ENCODE measurements around the gene CACNA1H.
"Not testable (repeated sequence)": the region's sequence is repeated elsewhere in the genome, so short reads cannot be mapped to it uniquely, and the experiment has no call there.

The CACNA1H gene

GRCh38 chr16:1215574-1216295, 62.8 kb downstream of the CACNA1H start:
- no peak for DNase-seq

GRCh38 chr16:1216296-1216619, 63.4 kb downstream of the CACNA1H start:
- no peak for DNase-seq

GRCh38 chr16:1216681-1217400, 63.9 kb downstream of the CACNA1H start:
- DNase-seq: no peak

- no peak for DNase-seq
These were observed 64.6 kb downstream of the CACNA1H start for GRCh38 chr16:1217526-1217925.

GRCh38 chr16:1218061-1218929, 65.4 kb downstream of the CACNA1H start:
- no peak for DNase-seq

GRCh38 chr16:1218930-1219611, 66.2 kb downstream of the CACNA1H start:
- no peak for DNase-seq

DNA sequence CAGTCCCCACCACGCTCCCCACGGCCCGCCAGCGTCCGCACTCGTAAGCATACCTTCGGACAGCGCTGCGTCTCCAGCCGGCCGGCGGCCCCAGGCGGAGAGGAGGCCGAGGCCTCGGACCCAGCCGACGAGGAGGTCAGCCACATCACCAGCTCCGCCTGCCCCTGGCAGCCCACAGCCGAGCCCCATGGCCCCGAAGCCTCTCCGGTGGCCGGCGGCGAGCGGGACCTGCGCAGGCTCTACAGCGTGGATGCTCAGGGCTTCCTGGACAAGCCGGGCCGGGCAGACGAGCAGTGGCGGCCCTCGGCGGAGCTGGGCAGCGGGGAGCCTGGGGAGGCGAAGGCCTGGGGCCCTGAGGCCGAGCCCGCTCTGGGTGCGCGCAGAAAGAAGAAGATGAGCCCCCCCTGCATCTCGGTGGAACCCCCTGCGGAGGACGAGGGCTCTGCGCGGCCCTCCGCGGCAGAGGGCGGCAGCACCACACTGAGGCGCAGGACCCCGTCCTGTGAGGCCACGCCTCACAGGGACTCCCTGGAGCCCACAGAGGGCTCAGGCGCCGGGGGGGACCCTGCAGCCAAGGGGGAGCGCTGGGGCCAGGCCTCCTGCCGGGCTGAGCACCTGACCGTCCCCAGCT, 67.3 kb downstream of the CACNA1H start:
- no peak for DNase-seq

DNA sequence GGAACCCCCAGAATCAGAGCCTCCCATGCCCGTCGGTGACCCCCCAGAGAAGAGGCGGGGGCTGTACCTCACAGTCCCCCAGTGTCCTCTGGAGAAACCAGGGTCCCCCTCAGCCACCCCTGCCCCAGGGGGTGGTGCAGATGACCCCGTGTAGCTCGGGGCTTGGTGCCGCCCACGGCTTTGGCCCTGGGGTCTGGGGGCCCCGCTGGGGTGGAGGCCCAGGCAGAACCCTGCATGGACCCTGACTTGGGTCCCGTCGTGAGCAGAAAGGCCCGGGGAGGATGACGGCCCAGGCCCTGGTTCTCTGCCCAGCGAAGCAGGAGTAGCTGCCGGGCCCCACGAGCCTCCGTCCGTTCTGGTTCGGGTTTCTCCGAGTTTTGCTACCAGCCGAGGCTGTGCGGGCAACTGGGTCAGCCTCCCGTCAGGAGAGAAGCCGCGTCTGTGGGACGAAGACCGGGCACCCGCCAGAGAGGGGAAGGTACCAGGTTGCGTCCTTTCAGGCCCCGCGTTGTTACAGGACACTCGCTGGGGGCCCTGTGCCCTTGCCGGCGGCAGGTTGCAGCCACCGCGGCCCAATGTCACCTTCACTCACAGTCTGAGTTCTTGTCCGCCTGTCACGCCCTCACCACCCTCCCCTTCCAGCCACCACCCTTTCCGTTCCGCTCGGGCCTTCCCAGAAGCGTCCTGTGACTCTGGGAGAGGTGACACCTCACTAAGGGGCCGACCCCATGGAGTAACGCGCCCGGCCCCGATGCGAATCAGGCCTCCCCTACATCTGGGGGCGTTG, 68.1 kb downstream of the CACNA1H start:
- DNase-seq: no peak

DNA sequence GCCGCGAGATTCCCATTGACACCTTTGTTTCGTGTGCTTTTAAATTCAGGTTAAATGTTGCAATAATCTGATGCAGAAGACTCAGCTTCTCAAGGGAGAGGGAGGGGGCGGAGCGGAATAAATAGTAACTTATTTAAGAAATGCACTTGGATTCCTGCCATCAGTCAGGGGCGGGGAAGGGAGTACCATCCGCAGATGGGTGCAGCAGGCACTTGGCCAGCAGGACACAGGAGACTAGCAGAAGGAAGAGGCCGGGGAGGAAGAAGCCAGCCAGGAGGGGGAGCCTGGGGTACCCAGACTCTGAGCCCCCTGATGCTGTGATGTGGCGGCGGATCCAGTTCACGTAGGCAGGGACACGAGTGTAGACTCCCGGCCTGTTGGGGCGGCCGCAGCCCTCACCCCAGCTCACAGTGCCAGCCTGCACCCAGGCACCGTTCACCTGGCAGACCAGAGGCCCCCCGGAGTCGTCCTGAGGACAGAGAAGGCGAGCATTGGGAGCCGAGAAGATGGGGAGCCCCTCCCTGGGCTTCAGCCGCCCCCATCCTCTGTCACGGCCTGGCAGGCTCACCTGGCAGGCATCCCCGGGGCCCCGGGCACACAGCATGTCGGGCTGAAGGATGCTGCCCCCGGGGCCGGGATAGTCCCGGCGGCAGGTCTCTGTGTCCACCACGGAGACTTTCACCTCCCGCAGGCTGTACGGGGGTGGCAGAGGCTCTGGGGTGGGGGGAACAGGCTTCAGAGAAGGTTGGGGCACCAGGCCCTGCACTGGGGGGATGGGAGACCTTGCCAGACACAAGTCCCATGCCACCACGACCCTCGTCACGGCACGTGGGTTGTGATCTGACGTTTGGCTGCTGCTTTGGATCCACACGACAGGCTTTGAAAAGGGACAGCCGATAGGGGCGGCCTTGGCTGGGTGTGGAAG, 69.0 kb downstream of the CACNA1H start:
- no peak for DNase-seq

GRCh38 chr16:1222553-1223354, 69.8 kb downstream of the CACNA1H start:
- no peak for DNase-seq

DNA sequence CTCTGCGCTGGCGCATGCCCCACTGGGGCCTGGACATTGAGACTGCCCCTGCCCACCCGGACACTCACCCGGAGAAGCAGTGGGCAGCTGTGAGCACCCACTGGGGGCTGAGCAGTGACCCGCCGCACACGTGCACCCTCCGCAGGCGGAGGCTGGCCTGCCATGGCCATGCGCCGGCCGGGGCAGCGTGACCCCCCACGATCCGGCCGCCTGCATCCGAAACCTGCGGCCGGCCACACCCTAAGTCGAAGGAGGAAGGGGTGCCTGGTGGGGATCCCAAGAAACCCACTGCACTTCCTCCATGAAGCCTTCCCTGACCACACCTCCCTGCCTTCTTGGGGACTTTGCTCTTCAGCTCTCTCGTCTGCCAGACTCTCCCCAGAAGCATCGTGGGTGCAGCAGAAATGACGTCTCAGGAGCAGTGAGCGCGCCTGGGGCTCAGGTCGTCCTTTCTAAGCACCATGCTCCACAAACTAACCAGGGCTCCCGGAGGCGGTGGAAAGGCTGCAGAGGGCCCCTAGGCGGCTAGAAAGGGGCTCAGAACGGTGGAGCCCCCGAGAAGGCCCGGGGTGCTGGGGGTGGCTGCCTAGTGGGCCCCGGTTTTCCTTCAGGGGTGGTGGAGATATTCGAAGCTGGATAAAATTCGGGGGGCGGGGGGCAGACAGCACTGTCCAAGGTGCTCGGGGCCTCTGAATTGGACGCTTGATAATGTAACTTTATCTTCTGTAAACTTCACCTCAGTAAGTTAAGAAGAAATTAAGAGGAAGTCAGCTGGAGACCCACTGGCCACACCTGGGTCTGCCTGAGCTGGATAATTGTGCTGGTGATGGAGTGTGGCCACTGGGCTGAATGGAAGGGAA, 70.7 kb downstream of the CACNA1H start:
- DNase-seq: no peak

GRCh38 chr16:1224558-1224957, 71.7 kb downstream of the CACNA1H start:
- DNase-seq: no peak

GRCh38 chr16:1225051-1225451, 72.1 kb downstream of the CACNA1H start, which contains the start of gene TPSG1:
Gene TPSG1, minus strand, starts transcription at chr16:1225268. Its CDS starts 16 bp downstream, at chr16:1225252.
- no peak for DNase-seq

DNA sequence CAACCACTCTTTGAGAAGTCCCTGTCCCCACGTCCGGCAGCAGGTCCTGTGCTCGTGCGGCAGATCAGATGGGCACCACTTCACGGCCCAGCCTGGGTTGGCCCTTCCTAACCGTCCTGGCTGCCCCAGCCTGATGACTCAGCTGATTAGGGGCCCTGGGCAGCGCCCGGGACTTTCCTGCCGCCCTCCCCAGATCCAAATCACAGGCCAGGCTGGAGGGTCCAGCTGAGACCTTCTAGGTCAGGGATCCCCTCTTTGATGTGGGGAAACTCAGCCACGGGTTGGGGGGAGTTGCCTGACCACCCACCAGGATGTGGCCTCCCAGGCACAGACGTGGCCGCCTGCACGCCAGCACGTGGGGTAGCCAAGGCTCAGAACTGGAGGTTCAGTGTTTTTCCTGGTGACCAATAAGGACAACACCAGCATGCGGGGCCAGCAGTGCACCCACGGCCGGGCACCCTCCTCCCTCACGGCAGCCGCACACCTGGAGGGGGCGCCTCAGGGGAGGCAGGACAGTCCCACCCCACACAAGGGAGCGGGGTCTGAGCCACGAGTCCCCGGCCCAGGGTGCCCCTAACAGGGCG, 72.9 kb downstream of the CACNA1H start:
- not testable (repeated sequence) for DNase-seq

- DNase-seq: not testable (repeated sequence)
These were observed 73.8 kb downstream of the CACNA1H start for GRCh38 chr16:1226692-1227091.

- not testable (repeated sequence) for DNase-seq
These were observed 75.3 kb downstream of the CACNA1H start for GRCh38 chr16:1228227-1228626.

DNA sequence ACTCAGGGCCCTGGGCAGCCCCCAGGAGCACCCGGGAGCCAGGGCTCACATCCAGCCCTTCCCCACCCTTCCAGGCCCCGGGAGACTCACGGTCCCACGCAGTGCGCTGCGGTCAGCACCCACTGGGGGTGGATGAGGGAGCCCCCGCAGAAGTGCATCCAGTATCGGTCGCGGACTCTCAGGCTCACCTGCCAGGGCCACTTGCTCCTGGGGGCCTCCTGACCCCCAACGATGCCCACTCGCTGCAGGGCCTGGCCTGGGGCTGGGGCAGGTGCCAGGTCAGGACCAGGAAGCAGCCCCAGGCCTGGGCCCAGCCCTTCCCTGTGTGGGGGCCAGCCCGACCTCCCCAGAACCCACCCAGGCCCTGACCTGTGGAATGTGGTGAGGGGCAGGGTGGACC, 76.6 kb downstream of the CACNA1H start:
- not testable (repeated sequence) for DNase-seq

DNA sequence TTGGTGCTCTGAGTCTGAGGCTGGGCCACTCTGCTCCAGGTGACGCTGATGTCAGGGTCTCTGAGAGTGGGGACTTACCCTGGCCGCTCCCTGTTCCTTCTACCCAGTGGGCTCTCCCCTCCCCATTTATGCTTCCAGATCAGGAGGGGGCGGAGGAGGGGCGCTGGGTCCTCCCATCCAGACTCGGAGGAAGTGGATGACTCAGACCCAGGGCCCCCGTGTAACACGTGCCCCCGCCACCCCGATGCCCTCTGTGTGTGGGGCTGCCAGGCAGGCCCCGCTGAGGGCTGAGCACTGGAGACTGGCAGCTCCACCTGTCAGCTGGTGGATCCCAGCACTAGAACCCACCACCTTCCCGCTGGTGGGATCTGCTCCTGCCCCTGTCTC, 77.2 kb downstream of the CACNA1H start, which contains the start of gene TPSB2:
TPSB2 (minus strand) TSS at position 101 of the 387 bp plus-strand sequence. CDS start 233 bp downstream, outside the sequence.
- DNase-seq: not testable (repeated sequence)
